Hippocampal formation (tissue), 2 donors: Measurements from ENCODE around the gene CHMP4B.
"Not testable (repeated sequence)": the region's sequence is repeated elsewhere in the genome, so short reads cannot be mapped to it uniquely, and the experiment has no call there.

ENCODE experiments used
- DNase-seq, 2 donors: peaks; one replicate each; lab custom pipeline; 2025; lab: John Stamatoyannopoulos, UW

CHMP4B gene

GRCh38 chr20:33789858-33790182 is 21.3 kb upstream of the CHMP4B start:
- DNase-seq = no peak

GRCh38 chr20:33790566-33790965 is 20.6 kb upstream of the CHMP4B start:
- no peak for DNase-seq

GRCh38 chr20:33791021-33791420 is 20.1 kb upstream of the CHMP4B start:
- DNase-seq = no peak

GRCh38 chr20:33791540-33791939 is 19.6 kb upstream of the CHMP4B start:
- DNase-seq = no peak

- DNase-seq = no peak
Measured at GRCh38 chr20:33791959-33792597, 19.1 kb upstream of the CHMP4B start.

GRCh38 chr20:33792598-33792989 is 18.6 kb upstream of the CHMP4B start:
- DNase-seq = not testable (repeated sequence)

- DNase-seq = no peak
Measured at GRCh38 chr20:33793011-33793931, 17.9 kb upstream of the CHMP4B start.

- no peak for DNase-seq
Measured at GRCh38 chr20:33796263-33796906, 14.8 kb upstream of the CHMP4B start.

- DNase-seq = no peak
Measured at GRCh38 chr20:33796907-33797544, 14.1 kb upstream of the CHMP4B start.

GRCh38 chr20:33798444-33798843 is 12.7 kb upstream of the CHMP4B start:
- DNase-seq = no peak

- no peak for DNase-seq
Measured at GRCh38 chr20:33803921-33804337, 7.2 kb upstream of the CHMP4B start.

GRCh38 chr20:33808388-33808787 is 2.8 kb upstream of the CHMP4B start:
- DNase-seq = no peak

GRCh38 chr20:33810259-33810658 is 889 bp upstream of the CHMP4B start:
- DNase-seq = no peak

- DNase-seq = no peak
Measured at GRCh38 chr20:33811776-33812151, 616 bp downstream of the CHMP4B start.

GRCh38 chr20:33812152-33812849 is 1.2 kb downstream of the CHMP4B start:
- DNase-seq = no peak

GRCh38 chr20:33812908-33813462 is 1.8 kb downstream of the CHMP4B start:
- no peak for DNase-seq

- DNase-seq = no peak
Measured at GRCh38 chr20:33814238-33814712, 3.1 kb downstream of the CHMP4B start.

- DNase-seq = no peak
Measured at GRCh38 chr20:33815671-33816070, 4.5 kb downstream of the CHMP4B start.

- DNase-seq = no peak
Measured at GRCh38 chr20:33816191-33816590, 5.0 kb downstream of the CHMP4B start.

- no peak for DNase-seq
Measured at GRCh38 chr20:33817411-33817810, 6.3 kb downstream of the CHMP4B start.

- DNase-seq = no peak
Measured at GRCh38 chr20:33819456-33819855, 8.3 kb downstream of the CHMP4B start.
